T-helper 1 cell (primary cell): Measurements from ENCODE around the gene TREX2.
"Not testable (repeated sequence)": the region's sequence is repeated elsewhere in the genome, so short reads cannot be mapped to it uniquely, and the experiment has no call there.

Experiments
- DNase-seq, 5 donors: peaks; one replicate each; pipeline ENCODE4 v3.0.0-alpha.2; 2012 to 2020

Gene TREX2

GRCh38 chrX:153406903-153407302 is 39.0 kb downstream of the TREX2 start:
- DNase-seq = no peak

GRCh38 chrX:153406011-153406410 is 39.8 kb downstream of the TREX2 start:
- DNase-seq = no peak

GRCh38 chrX:153405426-153405825 is 40.4 kb downstream of the TREX2 start:
- DNase-seq = no peak

GRCh38 chrX:153404333-153404732 is 41.5 kb downstream of the TREX2 start:
- DNase-seq = not testable (repeated sequence)

GRCh38 chrX:153401133-153401764 is 44.6 kb downstream of the TREX2 start, which contains the start of gene PNMA6E:
TSS of gene PNMA6E (minus strand) at chrX:153401350. CDS start at chrX:153398849, 2,501 bp downstream.
- no peak for DNase-seq

GRCh38 chrX:153400146-153401132 is 45.4 kb downstream of the TREX2 start:
- DNase-seq = peak in 3 of 5 donors; percentile 35 to 40 (median 37)

GRCh38 chrX:153398275-153398960 is 47.4 kb downstream of the TREX2 start:
- no peak for DNase-seq

- no peak for DNase-seq
Measured at GRCh38 chrX:153397256-153397960, 48.4 kb downstream of the TREX2 start.

GRCh38 chrX:153396320-153397195 is 49.3 kb downstream of the TREX2 start:
- no peak for DNase-seq

GRCh38 chrX:153395613-153396319 is 50.1 kb downstream of the TREX2 start:
- no peak for DNase-seq

GRCh38 chrX:153394612-153395011 is 51.2 kb downstream of the TREX2 start:
- no peak for DNase-seq
